HG03039 (cell line): Measurements from ENCODE around the gene CTNND1.

Source experiments
- ATAC-seq: cut with Tn5 transposase; IDR thresholded peaks from one replicate; pipeline ENCODE4 v1.9.1; 2021; ENCODE audit warnings: mild to moderate bottlenecking, moderate library complexity; ENCODE audit not compliant: unreplicated experiment

Gene CTNND1

DNA sequence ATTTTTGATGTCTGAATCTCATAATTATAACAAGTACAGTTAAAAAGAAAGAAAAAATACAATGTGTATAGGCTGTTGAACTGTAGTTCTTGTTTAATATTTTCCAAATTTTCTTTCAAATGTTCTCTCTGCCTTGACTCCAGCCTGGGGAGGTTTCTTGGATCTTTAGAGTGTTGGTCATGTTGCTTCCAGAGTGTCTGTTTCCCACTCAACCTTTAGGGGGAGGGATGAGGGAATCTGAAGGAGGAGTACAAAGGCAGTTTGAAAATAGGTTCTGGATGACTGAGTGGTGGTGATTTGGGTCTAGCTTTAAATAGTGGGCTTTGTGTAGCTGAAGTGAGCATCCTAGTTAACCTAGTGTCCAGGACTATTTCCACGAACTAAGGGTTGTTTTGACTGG lies 2.0 kb downstream of the CTNND1 start:
- ATAC-seq, result no peak

DNA sequence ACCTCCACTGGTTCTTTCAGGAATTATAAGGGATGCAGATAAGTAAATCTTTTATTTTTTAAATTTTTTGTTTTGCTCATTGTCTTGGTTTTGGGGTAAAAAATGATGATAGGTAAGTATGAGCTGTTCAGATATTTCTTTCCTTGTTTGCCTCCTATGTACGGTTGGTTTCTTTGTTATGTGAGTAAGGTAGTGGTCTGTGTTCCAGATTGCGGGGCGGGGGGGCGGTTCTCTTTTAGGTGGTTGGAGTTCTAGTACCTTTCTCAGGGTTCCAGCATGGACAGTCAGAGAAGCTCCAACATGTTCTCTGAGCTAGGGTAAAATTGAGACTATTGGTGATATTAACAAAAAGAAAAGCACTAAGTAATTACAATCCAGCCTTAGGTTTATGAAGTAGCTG lies 2.4 kb downstream of the CTNND1 start:
- ATAC-seq, result no peak

DNA sequence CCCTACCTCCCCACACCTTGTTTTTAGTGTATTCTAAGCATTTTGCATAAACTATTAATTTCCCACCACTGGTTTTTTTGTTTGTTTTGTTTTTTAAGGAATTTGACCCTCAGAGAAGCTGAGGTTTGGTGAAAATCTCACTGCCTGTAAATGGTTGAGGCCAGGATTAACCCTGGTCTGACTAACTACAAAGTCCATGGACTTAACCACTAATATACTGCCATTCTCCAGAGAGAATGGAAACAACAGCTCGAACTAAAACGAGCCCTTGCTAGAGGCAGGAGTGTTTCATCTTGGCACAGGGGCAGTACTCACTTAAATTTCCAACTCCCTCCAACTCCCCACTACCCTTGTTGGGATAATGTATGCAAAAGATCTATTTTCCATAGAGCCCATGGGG lies 3.0 kb downstream of the CTNND1 start:
- no peak for ATAC-seq

DNA sequence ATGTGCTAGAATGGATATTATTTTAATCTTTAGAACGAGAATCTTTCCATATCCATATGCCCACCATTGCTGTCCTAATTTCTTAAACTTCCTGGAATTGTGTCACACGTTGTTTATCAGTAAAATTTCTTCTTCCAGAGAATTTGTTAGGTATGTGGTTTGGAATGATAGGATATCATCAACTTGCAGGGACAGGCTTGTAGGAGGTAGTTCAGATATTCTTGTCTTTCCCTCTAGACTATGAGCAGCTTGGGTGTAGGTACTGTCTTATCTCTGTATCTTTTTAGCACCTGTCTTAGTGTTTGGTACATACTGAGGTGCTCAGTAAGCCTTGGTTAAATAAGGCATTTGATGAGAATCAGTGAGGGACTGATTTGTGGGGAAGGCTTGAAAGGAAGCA lies 3.4 kb downstream of the CTNND1 start:
- no peak for ATAC-seq

DNA sequence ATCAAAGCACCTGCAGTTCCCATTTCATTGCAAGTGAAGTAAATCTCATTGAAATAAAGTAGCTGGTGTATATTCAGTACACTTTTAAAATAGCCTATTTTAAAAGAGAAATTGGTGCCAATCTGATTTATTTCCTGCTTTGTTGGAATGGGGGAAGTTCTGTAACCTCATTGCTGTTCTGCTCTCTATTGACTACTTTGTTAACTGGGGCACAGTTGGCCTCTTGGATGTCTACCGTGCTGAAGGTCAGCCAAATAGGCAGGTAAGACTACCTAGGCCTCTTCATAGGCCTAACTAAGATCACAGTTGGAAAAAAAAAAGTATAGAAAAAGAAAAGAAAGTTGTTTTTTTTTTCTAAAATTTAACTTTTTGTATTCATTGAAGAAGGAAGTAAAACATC lies 9.2 kb downstream of the CTNND1 start:
- no peak for ATAC-seq

DNA sequence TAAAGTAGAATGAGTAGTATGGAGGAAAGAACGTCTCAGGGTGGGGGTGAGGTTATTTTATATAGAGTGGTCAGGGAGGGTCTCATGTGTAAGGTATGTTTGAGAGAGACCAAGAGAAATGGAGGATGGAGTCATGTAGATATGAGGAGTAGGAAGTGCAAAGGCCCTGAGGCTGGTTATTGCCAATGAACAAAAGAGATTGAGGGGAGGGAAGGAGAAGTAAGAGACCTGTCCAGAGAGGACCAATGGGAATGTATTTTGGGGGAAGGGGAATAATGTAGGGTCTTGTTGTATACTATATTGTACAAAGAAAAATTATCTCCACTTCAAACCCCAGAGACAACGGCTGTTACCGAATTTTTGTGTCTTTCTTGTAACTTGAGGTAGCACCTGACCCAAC lies 9.8 kb downstream of the CTNND1 start:
- no peak for ATAC-seq

DNA sequence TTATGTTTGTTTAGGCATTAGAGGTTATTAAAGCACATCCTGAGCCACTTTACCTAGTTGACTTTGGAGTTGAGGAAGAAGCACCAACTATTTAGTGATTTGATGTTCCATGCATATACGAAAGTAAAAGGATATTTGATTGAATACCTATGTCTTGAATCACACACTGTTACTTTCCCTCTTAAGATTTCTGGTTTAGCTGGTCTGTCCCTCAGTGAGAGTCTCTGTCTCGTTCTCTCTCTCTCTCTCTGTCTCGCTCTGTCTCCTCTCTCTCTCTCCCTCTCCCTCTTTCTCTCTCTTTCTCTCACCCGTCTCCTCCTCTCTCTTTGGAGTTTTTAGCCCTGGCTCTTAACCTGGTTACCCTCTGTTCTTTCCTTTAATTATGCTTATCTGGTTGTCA lies 11.0 kb downstream of the CTNND1 start:
- no peak for ATAC-seq

DNA sequence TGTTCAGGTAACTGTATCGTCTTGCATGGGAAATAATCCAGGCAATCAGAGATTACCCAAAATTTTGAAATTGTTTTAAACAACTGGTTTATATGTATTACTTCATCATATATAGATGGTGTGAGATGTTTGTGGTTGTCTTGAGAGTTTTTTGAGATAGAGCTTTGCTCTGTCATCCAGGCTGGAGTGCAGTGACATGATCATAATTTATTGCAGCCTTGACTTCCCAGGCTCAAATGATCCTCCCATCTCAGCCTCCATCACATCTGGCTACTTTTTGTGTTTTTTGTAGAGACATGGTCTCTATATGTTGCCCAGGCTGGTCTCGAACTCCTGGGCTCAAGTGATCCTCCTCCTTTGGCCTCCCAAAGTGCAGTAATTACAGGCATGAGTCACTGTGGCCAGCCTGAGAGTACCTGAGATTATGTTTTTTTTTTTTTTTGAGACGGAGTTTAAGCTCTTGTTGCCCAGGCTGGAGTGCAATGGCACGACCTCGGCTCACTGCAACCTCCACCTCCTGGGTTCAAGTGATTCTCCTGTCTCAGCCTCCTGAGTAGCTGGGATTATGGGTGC lies 11.5 kb downstream of the CTNND1 start:
- no peak for ATAC-seq

DNA sequence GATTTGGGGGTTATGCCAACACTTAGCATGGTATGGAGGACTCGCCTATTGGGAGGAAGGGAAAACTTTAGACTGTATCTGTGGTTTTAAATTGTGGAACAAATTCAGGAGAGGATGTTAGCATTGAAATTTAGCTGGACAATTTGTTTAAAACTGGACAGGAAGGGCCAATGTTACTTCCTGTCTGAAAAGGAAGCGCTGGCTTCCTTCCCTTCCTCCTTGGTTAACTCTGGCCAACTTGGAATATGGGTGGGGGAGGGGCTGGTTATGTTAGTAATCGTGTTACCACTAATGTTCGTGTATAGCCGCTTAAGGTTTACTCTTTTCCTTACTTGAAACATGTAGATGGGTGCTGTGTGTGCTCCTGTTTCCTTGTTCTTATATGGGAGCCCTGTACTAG lies 13.9 kb downstream of the CTNND1 start:
- ATAC-seq, result no peak

DNA sequence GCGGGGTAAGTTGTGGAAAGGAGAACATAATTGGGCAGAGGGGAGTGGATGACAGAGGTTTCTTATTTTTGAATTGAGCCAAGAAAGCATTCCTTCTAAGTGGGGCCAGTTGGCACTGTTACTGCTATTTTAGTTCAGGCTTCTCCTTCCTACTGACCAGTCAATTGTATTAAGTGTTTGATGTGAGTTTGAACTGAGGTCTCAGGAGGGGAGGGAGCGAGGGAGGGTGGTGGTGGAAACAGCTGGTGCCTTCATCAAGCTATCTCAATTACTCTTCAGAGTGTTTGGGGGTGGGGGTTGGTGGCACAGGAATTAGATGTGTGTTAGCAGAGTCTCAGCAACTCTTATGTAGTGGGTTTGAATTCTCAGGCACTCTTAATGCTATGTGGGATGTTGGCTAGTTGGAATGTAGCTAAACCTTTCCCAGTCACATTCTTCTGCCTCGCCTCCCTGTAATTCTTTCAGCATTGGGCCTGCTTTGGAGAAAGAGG lies 14.5 kb downstream of the CTNND1 start:
- no peak for ATAC-seq

DNA sequence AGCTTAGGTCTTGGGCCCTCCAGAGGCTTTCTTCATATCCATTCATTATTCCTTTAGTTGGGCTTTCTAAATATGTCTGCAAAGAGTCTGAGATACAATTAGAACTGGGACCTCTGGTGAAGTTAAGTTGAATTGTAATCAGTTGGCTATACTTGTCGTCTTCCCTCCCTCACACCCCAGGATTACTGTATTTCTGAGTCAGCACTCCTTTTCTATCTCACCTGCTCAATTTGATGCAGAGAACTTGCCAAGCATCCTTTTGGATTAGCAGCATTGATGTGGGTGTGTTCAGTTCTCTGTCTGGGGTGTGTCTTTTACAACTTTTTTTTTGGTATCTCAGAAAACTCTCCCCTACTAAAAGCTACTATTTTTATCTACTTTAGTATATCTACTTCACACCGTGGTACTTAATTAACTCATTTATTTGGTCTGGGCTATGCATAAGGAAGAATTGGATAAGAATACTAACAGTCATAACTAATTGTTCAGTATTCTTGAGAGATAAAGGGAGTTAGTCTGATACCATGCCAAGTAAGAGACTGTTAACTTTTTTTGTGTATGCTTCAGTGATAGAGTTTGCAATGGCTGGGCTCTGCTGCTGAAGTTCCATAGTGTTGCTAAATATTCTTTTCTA lies 15.1 kb downstream of the CTNND1 start:
- no peak for ATAC-seq

DNA sequence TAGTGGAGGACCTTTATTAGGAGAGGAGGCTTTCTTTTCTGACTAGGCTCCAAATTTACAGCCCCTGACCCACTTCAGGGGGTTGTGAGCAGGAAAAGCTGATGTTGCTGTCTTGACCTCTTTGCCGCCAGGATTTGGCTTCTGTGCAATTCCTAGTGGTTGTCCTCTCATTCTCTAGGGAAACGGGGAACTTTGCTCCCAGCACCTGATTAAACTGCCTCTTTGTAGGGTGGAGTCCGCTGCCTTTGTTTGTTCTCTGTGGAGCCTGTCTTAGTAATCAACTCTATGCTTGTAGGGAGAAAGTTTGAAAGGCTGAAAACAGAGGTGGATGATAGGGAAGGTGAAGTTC lies 16.3 kb downstream of the CTNND1 start:
- ATAC-seq, result no peak

DNA sequence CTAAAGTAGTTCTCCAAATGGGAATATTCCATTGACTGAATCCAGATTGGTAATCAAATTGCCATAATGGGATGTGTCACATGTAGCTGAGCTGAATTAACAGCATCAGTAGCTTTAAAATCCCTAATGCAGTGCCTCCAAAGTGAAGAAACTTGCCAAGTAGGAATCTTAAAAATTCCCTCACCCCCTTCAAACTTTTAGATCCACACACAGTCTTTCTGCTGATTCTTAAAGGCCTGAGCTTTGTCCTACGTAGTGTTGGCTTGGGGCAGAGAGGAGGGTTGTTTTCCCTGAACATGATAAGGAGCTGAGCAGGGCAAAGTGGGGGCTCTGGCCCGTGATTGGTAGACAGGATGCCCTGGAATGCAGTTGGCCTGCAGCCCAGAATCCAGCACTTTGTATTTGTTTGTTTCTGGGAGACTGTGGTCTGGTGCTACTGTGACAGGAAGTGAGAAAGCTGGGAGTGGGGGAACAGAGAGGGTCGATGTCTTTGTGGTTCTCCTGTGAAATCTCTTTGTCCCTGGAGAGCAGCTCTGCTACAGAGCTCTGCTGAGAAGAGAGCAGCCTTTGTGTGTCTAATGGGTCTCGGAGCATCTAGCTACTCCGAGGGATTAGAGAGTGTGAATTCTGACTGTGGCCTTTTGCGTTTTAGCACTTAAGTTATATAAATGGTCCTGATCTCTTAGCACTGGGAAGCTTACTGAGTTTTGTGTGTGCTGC lies 16.9 kb downstream of the CTNND1 start:
- ATAC-seq, result no peak

DNA sequence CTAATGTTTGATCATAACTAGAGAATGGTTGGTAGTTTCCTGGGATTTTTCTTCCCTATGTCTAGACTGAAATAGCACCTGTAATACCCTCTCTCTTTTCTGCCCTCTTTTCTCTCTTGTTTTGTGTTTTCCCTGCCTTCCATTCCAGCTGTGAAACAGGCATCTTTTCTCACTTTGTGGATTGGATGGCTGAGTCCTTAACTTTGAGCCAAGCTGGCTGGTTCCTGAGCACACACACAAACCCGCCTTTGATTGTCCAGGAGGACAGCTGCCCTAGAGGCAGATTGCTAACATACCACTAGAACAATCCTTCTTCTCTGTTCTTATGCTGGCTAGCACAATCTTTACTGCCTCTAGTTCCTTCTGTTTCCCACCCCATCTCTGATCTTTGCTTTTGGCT lies 17.7 kb downstream of the CTNND1 start:
- ATAC-seq, result no peak

DNA sequence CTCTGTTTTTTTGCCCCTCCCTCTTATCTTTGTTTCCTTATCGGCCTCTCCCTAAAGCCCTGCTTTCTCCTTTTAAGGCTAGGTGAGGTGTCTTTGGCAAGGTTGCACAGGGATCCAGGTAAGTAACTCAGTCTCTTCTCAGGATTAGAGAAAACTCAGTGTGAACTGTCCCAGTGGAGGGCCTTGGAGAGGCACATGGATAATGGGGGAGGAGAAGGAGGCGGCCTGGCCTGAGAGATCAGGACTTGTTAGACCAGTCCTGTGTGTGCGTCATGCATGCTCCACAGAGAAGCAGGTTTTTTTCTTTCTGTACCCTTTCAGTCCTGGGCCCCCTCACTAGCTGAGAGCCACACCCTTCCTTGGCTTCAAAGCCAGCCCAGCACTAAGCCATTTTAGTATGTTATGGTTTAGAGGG lies 19.9 kb downstream of the CTNND1 start:
- no peak for ATAC-seq

DNA sequence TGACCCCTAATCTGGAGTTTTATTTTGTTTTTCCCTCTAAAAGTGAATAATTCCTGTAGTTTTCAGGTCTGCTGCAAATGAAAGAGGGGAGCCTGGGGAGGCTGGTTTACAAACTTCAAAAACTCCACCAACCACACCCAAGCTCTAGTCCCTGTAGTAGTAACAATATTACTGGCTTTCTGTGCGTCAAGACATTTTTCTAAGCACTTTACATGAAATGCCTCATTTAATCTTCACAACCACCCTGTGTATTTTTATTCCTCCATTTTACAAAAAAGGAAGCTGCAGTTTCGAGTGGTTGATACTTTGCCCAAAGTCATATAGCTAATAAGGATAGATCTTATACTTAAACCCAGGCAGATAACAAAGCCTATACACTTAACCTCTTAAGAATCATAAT lies 23.5 kb downstream of the CTNND1 start:
- no peak for ATAC-seq

DNA sequence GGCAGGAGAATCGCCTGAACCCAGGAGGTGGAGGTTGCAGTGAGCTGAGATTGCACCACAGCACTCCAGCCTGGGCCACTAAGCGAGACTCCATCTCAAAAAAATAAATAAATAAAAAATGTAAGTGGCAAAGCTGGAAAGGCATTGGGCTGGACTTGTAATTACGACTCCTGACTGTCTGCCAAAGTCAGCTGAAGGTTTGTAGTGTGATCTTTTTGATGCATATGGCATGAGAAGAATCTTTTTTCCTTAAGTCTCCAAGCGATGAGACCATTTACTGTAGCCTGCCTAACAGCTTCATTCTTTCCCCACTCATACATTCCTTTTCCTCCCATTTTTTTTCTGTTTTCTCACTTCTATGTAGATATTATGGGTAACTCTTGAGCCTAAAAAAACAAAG lies 24.8 kb downstream of the CTNND1 start:
- ATAC-seq, result no peak

DNA sequence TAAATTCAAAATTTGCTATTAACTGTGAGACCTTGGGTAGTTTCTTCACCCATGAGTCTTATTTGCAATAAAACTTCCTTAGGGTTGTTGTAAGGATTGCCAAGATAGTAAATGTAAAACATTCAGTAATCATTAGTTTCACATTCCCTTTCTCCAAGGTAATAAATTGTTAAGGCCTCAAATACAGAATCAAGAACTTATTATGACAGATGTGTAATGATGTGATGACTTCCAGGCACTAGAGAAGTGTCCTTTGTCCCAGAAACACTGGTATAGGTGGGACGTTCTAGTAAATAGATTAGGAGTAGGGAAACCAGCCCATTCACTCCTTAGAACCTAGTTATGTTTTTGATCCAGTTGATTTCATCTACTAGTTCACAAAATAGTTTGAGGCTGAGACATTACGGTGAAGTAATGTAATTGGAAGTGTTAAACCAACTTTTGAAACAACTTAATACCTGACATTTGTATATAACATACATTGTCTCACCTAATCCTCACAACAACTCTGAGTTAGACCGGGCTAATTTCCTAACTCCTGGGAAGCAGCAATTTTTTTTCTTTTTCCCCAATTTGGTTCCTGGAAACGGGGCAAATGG lies 25.5 kb downstream of the CTNND1 start:
- ATAC-seq, result no peak

DNA sequence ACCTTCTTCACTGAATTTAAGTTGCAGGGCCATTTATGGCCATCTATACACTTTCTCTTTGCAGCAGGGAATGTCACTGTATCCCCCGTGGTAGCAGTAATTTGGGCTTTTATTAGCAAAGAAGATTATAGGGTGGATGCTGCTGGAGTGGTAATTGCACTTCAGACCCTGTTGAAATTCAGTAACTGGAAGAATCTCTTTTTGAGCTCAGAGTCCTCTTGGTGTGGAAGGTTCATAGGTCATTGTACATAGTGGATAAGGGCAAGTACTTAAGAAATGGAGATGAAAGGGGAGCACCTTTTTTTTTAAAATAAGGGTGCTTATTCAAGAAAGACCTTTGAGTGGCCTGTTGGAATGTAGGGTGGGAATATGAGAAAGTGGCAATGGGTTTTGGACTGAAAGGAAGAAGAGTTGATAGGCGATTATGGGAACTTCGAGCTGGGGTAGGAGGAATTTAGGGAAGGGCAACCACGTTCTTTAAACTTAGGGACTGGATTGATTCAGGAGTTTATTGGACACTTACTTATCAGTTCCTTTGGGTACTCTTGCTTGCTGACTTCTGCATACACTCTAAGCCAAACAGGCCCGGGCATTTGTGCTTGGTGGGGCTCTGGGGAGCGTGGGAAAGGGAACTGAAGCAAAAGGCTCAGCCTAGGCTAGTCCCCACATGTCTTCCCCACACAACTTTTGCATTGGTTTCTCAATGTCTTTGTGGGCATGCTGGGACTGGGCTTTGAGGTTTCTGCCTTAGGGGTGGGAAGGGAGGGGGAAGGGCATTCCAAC lies 26.5 kb downstream of the CTNND1 start:
- no peak for ATAC-seq

DNA sequence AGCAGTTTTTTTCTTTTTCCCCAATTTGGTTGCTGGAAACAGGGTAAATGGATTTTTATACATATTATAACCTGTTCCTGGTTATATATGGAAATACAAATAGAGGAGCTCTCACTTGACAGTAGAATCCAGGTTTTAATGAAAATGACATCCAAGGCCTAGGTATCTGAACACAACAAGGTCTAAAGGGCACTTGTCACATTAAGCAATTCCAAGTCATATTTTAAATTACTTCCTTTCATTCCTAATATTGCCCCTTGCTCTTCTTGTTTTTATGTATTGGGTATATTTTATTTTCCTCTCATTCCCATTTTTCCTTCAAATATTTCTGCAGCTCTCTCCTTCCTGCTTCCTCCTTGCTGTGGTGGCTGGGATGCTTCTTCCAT lies 27.1 kb downstream of the CTNND1 start:
- ATAC-seq, result no peak

DNA sequence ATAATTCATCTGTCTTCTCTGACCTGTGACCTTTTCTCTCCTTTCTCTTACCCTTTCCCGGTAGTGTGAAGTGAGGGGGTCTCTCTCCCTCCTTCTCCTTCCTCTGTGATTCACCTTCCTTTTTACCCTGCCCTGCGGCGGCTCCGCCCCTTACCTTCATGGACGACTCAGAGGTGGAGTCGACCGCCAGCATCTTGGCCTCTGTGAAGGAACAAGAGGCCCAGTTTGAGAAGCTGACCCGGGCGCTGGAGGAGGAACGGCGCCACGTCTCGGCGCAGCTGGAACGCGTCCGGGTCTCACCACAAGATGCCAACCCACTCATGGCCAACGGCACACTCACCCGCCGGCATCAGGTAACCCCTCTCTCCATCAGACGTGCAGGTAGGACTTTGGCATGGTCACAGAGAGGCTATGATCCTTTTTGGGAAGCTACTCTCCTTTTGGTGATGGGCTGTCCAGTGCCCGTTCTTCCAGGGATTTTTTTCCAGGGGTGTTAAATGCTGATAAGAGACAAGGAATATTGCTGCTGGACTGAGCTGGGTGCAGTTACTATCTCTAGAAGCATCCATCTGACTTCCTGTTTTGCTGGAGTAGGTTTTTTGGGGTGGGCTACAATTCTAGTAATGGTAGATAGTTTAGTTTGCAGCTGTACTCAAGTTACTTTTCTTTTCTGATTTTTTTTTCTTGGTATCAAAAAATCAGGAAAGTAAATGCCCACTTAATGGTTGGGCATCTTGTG lies 29.9 kb downstream of the CTNND1 start:
- ATAC-seq, result no peak
